GM11168 (cell line): ENCODE data around the gene PPIC.
"Not testable (repeated sequence)": the region's sequence is repeated elsewhere in the genome, so short reads cannot be mapped to it uniquely, and the experiment has no call there.

Experiments used
- in situ Hi-C: fragments of 300-500 bp; cut with MboI; formaldehyde crosslinking; loops from one replicate; pipeline ENCODE4 v1.12.0; 2022; ENCODE audit warnings: low sequenced_read_pairs; ENCODE audit not compliant: unreplicated experiment

The PPIC gene

DNA sequence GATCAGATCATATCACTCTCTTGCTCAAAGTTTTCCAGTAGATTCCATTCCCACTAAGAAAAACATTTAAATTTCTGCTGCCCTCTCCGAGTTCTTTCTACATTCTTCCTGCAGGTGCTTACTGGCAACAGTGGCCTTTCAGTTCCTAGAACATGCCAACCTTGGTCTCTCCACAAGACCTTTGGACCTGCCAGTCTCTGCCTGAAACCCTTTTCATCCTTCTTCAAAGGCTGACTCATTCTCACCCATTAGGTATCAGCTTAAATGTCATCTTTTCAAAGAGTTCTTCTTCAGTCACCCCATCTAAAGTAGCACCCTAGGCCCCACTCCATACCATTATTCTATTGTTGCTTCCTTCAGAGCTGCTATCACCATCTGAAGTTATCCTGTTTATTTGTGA lies 21.8 kb downstream of the PPIC start:
- in situ Hi-C loops: no loop called here

DNA sequence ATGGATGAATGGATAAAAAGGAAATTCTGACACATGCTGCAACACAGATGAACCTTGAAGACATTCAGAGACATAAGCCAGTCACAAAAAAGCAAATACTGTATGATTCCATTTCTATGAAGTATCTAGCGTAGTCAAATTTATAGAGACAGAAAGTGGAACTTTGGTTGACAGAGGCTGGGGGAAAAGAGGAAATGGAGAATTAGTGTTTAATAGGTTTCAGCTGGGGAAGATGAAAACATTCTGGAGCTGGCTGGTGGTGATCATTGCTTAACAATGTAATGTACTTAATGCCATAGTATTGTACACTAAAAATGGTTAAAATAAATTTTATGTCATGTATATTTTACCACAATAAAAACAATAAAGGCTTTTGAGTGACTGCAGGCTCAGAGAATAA lies 24.2 kb downstream of the PPIC start:
- in situ Hi-C loops: no loop called here

DNA sequence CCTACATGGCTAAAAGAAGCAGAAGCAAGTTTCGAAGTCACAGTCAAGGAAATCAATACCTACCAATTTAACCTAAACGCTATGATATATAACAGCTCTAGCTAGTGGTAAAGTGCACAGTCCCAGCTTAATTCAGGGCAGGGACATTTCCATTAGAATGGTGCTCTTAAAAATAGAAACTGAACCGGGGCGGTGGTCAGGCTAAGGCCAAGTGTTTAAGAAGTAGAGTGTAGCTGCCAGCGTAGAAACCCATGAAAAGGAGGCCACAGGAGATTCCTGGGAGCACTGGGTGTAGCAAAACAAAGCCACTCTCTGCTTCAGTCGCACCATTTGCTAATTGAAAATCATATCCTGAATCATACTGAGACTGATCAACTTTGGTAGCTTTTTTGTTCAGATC lies 28.8 kb downstream of the PPIC start:
- in situ Hi-C loops: loop anchor here (10.0 kb wide), 1 partner anchor 503 kb away; no protein-coding TSS in a partner anchor

DNA sequence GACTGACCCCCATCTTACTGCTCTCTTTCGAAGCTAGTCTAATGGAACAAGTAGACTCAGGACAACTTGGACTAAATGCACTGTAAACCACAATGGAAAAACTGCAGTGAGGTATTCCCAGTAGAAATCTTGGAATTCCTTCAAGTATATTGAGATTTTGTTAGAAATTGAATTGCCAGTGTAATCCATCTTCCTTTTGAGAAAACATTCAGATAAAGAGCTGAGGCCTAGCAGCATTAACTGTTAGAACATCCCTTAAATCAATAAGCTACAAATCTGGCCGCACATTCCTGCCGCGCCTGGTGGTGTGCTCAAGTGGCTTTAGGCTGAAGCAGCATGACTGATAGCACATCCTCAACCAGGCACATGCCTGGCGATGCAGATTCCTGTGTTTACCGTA lies 29.3 kb downstream of the PPIC start:
- in situ Hi-C loops: loop anchor here (10.0 kb wide), 1 partner anchor 502 kb away; no protein-coding TSS in a partner anchor

DNA sequence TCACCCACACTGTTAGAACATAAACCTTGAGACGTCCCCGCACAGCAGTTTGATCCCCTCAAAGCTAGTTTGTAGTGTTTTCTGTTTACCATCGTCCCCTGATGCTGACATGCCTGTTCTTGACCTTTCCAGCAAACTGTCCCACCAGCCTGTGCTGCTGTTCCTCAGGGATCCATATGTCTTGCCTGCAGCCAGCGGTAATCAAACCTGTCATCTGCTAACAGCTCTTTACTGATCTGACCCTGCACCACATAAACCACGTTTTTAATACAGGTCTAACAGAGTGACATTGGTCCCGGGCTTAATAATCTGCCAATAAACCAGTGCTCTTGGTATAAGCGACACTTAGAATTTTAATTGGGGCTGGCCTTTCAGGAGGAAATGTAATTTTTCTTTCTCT lies 34.7 kb downstream of the PPIC start:
- in situ Hi-C loops: loop anchor here (10.0 kb wide), 1 partner anchor 497 kb away; no protein-coding TSS in a partner anchor

DNA sequence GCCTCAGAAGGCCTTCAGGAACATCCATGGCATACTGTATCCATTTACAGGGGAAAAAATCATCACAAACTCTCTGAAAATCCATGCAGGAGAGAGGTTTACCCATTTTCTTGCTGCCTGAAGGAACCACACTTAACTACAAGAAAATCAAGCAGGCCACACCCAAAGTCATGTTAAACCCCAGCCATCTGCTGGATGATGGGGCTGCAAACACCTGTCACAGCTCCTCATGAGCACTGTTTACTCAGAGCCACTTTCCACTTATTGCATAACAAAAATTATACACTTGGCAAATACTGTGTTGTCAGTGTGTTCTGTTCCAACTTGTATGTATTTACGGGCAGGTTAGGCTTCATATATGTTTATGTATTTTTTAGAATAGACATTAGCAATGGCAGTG lies 35.8 kb downstream of the PPIC start:
- in situ Hi-C loops: loop anchor here (10.0 kb wide), 1 partner anchor 496 kb away; no protein-coding TSS in a partner anchor

DNA sequence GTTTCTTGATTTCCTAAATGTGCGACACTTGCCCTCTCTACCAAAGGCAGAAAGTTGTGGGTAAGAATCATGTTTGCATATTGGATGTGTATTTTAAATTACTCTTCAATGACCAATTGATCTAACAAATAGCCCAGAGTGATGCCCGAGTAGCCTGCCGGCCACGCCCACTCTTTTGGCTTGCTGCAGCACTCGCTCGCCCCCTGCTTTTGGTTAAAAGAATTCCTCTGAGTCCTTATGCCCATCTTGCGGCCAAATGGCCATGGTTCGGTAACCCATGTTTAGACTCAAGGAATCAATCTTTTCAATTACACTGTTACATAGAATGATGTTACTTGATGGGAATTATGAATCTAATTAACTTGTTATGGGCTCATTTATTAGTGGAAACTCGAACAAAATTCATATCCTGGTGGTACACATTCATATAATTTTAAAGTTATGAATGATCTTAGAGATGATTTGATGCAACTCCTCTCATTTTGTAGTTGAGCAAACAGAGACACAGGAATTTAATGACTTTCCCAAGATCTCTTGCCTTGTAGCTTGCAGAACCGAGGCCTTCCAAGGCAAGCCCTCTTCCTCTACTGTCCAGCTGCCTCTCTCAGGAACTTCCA lies 36.5 kb downstream of the PPIC start:
- in situ Hi-C loops: loop anchor here (10.0 kb wide), 1 partner anchor 495 kb away; no protein-coding TSS in a partner anchor

DNA sequence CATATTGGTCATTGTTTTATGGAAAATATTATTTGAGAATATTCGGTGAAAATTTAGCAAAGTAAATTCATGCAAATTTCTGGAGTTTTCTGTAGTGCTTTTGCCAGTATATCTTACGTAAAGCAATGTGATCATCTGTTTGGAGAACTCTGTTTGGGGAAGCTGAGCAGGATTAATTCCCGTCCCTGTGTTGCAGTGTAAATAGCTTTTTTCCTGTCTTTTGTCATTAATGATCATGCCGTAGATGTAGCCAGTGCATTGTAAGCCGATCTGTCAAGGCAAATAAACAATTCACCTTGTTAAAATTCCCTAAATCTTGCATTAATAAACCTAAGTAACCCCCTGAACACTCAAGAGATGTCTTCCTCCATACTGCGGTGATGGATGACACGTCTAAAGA lies 39.2 kb downstream of the PPIC start:
- in situ Hi-C loops: no loop called here

DNA sequence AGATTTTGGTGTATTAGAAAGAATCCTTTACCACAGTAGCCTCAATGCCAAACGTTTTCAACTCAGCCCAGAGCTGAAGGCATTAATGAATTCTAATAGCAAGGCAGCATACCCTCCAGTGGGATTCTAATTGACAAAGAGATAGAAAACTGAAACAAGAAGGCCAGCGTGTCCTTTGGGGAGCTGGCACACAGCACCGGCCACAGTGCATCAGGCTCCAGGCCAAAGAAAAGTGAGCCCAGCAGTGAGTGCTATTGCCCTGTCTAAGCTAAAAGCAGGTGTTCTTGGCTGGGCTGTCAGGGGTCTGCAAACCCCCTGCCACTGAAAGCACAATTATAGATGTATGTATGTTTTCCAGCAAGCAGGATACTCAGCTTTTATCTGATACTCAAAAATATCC lies 40.4 kb downstream of the PPIC start:
- in situ Hi-C loops: no loop called here

DNA sequence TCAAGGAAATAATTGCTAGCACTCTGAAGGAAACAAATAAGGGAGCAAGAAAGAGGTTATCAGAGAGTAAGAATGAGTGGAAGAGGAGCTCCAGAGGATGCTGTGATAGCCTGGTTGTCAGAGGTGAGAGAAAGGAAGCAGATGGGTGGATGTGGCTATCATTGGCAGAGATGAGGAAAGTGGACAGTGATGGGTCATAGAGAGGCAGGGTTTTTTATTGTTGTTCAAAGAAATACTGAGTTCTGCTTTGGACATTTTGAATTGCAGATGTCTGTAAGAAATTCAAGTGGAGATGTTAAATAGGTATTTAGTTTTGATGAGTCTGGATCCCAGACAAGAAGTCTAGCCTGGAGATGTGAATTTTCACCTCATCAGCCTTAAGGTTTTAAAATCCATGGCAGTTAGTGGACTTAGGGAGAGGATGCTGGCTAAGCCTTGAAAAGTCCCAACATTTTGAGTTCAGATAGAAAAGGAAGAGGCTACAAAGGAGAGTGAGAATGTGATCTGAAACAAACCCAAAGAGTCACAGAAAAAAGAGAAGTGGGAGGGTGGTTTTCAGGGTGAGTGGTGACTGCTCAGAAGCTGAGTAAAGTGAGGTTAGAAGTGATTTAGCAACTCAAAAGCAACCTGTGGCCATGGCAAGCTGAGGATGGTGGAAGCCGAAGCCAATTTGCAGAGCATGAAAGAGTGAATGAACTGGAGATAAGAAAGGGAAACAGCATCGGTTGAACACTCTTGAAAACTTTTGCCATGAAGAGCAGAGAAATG lies 50.4 kb downstream of the PPIC start:
- in situ Hi-C loops: no loop called here

DNA sequence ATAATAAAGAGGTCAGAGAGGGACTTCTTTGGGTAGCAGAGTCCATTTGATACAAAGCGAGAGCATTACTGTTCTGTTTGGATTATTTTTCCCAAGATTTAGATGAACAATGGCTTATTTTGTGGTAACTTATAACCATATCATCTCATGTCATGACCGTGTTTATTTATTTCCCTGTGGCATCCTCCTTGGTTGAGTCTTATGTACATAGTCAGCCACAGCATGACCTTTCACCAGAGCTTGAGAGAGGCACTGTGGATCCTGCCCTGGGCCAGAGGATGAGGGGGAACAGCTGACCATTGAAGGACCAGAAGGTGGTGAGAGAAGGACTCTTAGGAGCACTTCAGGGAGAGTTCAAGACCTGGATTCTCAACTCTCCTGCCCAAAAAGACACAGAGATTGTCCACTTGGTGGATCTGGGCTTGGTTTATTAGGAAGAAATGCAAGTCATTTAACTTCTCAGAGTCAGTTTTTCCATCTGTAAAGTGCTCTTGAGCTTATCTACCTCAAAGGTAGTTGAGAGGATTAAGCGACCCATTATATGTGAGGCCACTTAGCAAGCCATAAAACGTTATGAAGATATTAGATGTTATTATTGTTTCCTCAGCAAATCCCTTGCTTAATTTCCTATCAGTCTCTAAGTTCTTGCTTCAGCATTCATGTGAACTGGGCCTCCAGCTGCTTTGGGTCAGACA lies 51.4 kb downstream of the PPIC start:
- in situ Hi-C loops: no loop called here

DNA sequence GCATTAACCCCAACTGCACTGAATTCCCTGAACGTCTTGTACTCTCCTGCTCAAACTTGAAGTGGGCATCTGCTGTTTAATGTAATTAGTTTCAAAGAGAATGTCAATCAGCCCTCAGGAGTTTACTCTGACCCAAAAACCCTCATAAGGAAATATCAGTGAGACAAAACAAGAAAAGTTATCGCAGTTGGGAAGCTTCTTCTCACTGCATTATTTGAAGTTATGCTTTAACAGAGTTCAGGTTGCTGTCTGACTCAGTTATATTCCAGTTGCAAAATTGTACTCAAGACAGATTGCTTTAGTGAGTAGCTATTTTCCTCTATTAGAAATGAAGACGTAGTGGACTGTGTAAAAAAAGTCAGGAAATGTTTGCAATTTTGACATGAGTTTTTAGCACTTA lies 52.1 kb downstream of the PPIC start:
- in situ Hi-C loops: no loop called here

DNA sequence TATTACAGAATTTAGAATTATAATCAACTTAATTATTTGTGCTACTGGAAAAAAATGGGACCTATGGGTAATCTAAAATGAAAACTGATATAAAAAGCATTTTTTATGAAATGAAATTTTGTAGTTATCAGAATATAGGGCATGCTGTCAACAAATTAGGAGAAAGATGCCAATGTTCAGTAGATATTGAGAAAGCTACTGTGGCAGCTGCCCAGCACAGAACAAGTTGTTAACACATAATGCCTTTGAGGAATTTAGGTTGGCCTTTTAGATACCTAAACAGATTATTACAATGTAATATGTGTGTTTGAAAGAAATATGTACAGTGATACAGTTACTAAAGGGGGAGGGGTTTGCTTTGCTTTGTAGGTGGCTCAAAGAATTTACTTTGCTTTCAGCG lies 54.1 kb downstream of the PPIC start:
- in situ Hi-C loops: no loop called here

DNA sequence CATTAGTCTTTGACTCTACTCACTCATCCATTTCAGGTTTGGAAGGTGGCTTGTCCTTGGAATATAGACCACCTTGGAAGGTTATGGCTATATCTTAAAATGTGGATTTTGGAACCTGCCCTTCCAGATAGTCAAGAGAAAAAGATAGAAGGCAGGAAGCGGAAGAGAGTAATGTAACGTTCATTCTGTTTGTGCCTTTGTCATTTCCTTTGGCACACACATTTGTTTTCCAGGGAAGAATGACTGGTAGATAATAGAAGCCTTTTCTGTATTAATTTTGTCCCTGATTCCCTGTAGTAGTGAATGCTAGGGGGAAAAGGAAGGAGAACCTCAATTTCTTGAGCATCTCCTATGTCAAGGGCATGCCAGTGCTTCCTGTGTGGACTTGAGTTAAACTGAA lies 54.7 kb downstream of the PPIC start:
- in situ Hi-C loops: no loop called here

DNA sequence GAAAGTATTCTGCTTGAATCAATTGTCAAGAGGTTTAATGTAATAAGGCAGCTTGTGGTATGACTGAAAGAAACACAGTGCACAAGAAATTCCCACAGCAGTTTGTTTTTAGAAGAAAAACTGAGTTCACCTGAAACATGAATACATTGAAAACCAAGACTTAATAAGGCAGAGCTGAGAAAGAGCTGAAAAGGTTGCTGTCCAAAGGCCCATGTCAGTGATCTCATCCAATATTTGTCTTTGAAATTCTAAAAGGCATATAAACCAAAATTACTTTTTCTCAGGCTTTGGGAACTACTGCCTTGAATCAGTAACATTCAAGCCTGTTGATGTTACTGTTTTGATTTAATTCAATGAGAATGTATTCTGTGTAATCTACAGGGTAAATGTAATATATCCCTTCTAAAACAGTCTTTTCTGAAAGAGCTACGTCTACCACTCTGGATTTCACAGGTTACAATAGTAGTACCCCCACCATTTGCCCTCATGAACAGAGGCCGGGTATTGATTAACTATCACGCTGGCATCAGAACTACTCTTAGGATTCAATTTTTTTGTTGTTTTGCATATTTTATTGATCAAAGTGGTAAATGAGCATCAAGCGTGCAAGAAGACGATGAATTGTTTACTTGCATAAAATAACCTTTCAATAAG lies 57.8 kb downstream of the PPIC start:
- in situ Hi-C loops: no loop called here

DNA sequence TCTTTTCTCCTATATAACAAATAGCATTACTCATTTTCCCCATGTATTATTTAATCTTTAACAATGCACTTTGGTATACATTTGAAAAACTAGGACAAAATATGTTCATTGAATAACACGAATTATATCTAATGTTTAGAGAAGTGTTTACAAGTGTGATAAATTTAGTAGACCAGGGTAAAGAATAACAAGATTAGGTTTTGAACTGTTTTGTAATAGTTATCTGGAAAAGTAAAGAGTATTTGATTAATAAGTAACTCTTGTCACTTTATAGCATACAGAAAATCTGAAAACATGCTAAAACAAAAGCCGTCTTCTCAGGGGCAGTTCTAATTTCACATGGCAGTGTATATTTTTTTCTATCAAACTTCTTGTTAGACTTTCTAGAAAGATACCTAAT lies 58.5 kb downstream of the PPIC start:
- in situ Hi-C loops: no loop called here

DNA sequence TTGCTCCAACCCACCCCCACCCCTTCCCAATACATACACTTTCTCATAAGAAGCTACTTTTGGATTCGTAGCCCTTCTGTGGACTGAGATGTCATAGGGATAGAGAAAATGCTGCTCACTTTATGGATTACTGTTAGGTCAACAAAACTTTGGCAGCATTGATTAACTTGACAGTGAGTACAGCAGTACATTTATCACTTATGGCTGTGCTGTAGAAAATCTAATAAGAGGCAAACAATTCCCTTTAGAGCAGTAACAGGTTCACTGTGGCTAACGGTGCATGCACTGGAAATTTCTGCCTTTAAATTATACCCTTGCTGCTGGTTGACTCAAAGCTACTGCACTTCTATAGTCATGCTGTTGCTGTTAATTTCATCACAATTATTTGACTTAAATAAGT lies 59.2 kb downstream of the PPIC start:
- in situ Hi-C loops: no loop called here

DNA sequence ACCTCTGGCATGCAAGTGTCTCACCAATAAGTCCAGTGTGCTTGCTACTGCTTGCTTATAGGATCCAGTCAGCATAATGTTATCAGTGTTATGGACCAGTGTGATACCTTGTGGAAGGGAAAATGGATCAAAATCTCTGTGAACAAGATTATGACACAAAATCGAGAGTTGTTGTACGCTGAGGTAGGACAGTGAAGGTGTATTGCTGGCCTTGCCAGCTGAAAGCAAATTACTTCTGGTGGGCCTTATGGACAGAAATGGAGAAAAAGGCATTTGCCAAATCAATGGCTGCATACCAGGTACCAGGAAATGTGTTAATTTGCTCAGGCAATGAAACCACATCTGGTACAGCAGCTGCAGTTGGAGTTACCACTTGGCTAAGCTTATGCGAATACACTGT lies 62.3 kb downstream of the PPIC start:
- in situ Hi-C loops: not testable (repeated sequence)

DNA sequence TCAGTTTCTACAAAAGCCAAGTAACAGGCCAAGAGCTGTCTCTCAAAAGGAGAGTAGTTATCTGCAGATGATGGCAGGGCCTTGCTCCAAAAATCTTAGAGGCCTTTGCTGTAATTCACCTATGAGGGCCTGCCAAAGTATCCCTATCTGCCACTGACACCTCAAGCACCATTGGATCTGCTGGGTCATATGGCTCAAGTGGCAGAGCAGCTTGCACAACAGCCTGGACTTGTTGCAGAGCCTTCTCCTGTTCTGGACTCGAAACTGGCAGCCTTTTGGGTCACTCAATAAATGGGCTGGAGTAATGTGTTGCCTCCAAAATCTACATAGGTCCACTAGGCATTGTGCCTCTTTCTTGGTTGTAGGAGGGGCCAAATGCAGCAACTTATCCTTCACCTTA lies 62.8 kb downstream of the PPIC start:
- in situ Hi-C loops: not testable (repeated sequence)
